Measurements from ENCODE around the gene CASP2.
A peak's percentile ranks its signal among the peaks of the same experiment; 100 is the strongest.

The CASP2 gene

GRCh38 chr7:143296686-143297085, 8.5 kb downstream of the CASP2 start:
- no peak for DNase-seq (ENCODE audit: low spot score)

DNA sequence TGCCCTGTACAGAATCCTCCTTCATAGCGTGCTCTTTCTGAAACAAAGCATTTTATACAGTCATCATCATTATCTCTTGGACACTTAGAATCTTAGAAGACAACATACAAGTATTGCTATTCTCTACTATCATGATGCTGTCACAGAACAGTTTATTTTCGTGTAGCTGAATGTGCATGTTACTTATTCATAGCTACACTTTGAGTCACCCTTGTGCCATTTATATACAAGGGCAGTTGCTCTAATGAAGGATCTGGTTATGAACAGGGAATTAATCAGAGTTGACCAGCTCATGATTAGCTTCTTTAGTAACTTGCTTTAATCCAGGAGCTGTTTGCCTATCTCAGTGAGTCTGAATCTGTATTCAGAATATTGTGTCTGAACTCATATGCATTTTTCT, 11.2 kb downstream of the CASP2 start:
- no peak for DNase-seq (ENCODE audit: low spot score)

DNA sequence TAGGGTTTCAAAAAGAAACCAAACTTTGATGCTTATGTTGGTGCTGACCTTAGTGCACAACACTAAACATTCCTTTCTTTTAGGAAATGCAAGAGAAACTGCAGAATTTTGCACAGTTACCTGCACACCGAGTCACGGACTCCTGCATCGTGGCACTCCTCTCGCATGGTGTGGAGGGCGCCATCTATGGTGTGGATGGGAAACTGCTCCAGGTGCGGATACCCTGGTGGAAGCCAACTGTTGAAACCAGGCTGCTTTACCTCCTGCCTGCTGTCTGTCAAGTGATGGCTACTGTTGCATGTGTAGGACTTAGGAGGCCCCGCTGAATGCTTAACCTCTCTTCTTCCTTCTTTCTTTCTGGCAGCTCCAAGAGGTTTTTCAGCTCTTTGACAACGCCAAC, 11.7 kb downstream of the CASP2 start:
- peak; percentile 62 for DNase-seq (ENCODE audit: low spot score)

- DNase-seq (ENCODE audit: low spot score) = no peak
These were observed 13.1 kb downstream of the CASP2 start for GRCh38 chr7:143300959-143301935.

DNA sequence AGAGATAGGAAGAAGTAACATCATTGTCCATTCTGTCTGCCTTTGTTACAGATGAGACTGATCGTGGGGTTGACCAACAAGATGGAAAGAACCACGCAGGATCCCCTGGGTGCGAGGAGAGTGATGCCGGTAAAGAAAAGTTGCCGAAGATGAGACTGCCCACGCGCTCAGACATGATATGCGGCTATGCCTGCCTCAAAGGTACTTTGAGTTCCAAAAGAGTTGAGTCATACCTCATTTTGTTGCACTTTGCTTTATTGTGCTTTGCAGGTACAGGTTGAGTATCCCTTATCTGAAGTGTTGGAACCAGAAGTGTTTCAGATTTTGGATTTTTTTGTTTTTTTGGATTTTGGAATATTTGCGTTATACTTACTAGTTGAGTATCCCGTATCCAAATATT, 15.6 kb downstream of the CASP2 start:
- DNase-seq (ENCODE audit: low spot score) = no peak

GRCh38 chr7:143304938-143305337, 16.8 kb downstream of the CASP2 start:
- DNase-seq (ENCODE audit: low spot score) = no peak

DNA sequence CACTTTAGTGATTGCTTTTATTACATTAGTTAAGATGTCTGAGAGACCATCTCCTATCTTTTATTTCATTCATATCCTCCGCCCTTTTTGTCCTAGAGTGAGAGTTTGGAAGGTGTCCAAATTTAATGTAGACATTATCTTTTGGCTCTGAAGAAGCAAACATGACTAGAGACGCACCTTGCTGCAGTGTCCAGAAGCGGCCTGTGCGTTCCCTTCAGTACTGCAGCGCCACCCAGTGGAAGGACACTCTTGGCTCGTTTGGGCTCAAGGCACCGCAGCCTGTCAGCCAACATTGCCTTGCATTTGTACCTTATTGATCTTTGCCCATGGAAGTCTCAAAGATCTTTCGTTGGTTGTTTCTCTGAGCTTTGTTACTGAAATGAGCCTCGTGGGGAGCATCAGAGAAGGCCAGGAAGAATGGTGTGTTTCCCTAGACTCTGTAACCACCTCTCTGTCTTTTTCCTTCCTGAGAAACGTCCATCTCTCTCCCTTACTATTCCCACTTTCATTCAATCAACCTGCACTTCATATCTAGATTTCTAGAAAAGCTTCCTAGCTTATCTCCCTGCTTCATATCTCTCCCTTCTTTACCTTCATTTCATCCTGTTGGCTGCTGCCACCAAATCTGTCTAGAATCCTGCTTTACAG, 17.4 kb downstream of the CASP2 start:
- DNase-seq (ENCODE audit: low spot score) = peak; percentile 68

- DNase-seq (ENCODE audit: low spot score) = no peak
These were observed 20.5 kb downstream of the CASP2 start for GRCh38 chr7:143308632-143309031.

DNA sequence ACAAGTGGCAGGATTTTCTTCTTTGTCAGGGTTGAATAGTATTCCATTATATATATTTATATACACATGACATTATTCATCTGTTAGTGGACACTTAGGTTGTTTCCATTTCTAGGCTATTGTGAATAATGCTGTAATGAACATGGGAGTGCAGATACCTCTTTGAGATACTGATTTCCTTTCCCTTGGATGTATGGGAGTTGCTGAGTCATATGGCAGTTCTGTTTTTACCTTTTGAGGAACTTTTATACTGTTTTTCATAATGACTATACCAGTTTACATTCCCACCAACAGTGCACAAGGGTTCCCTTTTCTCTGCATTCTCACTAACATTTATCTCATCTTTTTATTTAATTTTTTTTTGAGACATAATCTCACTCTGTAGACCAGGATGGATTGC, 26.0 kb downstream of the CASP2 start:
- no peak for DNase-seq (ENCODE audit: low spot score)

- DNase-seq (ENCODE audit: low spot score) = no peak
These were observed 27.6 kb downstream of the CASP2 start, which contains the start of gene CLCN1 for GRCh38 chr7:143315776-143316175. CLCN1 (plus strand) TSS chr7:143316111; CDS start chr7:143316213, 102 bp downstream.

DNA sequence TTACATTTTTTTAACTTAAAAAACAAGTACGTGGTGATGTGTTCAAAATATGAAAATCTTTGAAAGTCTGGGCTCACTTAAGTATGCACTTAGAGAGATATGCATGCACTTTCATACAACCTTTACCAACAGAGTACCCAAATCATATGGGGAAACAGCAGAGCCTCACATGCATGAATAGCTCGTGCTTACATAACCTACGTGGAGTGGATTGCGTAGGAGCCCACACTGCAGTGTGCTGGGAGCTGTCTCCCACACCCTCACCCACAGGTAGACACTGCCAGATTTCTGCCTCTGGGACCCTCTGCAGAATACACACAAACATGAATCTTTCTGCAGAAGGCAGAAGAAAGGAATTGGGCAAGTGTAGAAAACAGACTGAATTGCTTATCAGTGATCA, 28.3 kb downstream of the CASP2 start:
- DNase-seq (ENCODE audit: low spot score) = no peak

- no peak for DNase-seq (ENCODE audit: low spot score)
These were observed 30.5 kb downstream of the CASP2 start for GRCh38 chr7:143318661-143319060.

GRCh38 chr7:143320620-143321019, 32.5 kb downstream of the CASP2 start:
- no peak for DNase-seq (ENCODE audit: low spot score)

GRCh38 chr7:143321242-143321641, 33.1 kb downstream of the CASP2 start:
- no peak for DNase-seq (ENCODE audit: low spot score)

GRCh38 chr7:143321734-143322133, 33.6 kb downstream of the CASP2 start:
- no peak for DNase-seq (ENCODE audit: low spot score)

DNA sequence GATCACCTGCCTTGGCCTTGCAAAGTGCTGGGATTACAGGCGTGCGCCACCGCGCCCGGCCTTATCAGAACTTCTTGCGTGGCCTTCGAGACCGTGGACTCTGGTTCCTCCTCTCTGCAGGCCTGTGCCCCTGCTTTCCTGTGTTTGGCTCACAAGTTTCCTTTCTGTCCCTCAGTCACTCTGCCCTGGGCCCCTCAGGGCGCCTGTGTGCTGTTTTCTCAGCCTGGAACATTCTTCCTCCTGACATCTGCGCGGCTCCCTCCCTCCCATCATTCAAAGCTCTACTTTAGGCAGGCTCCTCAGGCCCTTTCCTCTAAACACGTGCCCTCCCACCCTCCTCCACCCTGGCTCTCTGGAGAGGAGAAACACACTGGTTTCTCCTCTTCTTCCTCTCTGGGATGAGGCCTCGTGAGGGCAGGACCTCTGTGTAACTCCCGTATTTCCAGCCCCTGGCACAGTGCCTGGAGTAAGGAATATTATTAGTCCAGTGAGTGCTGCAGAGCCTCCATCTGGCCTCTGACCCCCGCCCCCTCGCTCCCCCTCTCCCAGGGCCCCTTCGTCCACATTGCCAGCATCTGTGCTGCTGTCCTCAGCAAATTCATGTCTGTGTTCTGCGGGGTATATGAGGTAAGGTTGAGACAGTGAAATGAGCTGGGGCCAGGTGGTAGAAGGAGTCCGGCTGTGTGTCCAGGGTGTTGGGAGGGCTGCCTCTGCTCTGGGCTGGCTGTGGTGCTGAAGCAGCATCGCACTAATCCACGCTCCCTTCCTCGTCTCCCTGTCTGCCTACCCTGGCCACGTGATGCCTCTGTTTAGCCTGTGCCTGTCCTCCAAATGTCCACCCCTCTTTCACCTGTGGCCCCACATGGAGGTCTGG, 34.8 kb downstream of the CASP2 start:
- DNase-seq (ENCODE audit: low spot score) = no peak

GRCh38 chr7:143323653-143324052, 35.5 kb downstream of the CASP2 start:
- DNase-seq (ENCODE audit: low spot score) = no peak

DNA sequence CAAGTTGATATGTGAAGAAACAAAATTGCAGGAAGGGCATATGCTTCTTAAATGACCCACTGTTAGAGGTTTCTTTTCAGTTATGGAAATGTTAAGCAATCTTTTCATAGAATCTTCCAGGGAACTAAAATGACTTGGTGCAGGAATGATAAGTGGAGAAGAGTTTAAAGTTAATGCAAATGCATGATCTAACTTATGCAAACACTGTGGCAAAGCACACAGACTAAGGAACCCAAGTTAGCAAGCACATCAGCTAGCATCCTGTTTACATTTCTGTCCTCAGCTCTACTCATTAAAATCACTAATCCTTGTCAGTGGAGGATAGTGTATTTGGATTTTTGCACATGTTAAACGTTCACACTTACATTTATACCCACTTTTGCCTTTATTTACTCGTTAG, 37.1 kb downstream of the CASP2 start:
- DNase-seq (ENCODE audit: low spot score) = peak; percentile 62

DNA sequence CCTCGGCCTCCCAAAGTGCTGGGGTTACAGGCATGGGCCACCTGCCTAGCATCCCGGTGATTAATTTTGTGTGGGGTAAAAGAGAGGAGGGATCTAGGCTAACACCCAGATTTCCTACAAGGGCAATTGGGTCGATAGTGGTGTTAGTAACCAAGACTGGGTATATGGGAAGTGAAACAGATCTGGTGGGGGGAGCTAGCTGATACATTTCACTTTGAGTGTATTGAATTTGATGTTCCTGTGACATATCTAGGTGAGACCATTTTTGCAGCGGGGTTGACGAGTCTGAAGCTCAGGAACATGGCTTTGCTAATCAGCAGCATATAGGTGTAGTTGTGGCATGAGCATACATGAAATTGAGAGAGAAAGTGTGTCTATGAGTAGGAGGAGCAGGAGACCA, 39.8 kb downstream of the CASP2 start:
- peak; percentile 38 for DNase-seq (ENCODE audit: low spot score)

DNA sequence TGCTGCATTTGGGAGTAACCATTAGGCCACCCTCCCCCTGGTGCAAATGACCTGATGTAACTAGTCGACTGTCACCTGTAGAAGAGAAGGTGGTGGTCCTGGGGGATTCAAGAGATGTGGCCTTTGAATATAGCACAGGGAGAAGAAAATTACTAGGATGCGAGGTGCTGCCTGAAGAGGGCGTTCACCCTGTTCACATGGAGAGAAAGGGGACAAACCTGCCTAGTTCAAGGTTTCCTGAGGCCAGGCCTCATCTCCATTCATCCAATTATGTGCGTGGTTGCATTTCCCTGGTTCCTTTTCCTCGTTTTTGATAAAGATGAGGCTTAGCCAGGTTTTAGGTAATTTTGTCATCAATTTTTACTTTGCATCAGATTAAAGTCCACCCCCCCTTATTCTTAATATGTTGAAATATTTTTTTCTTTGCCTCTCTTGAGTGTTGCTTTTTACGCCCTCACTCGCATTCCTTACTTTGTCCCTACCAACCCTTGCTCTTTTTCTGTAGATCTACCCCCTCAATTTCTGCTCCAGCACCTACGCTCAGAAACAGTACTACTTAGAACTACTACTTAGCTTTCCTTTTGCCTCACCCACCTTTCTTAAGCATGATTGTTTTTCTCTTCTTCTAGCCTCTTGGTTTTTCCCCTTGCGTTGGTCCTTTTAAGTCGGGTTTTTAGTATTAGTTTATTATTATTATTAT, 41.5 kb downstream of the CASP2 start:
- DNase-seq (ENCODE audit: low spot score) = no peak

DNA sequence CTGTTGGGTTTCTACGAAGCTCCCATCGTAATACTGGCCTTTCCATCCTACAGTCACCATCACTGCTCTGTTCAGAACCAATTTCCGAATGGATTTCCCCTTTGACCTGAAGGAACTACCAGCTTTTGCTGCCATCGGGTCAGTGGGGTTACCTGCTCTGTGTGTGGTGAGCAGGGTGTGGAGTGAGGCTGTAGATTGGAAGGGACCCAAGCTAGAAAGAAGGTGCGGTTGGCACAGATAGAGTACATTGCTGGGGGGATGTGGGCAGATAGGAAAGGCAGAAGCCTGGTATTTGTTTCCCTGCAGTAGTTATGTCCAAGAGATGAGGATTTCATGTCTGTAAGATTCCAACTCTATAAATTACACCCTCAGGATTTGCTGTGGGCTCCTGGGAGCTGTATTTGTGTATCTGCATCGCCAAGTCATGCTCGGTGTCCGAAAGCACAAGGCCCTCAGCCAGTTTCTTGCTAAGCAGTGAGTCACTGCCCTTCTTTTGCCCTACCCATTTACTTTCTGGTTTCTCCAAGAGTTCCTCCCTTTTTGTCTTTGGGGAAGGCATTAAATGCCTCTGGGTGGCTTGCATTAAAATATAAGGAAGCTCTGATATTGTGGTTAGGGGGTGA, 43.1 kb downstream of the CASP2 start:
- no peak for DNase-seq (ENCODE audit: low spot score)
